ENCODE measurements around the gene ABCB10. TPM values are rescaled to one million over a fixed set of nuclear protein-coding genes. Genes with fewer than 3 reads are reported as not detected.

The ABCB10 gene
- total and polyA plus RNA-seq, 2 experiments from 2014 or later: 7.6 to 25.2 TPM

DNA sequence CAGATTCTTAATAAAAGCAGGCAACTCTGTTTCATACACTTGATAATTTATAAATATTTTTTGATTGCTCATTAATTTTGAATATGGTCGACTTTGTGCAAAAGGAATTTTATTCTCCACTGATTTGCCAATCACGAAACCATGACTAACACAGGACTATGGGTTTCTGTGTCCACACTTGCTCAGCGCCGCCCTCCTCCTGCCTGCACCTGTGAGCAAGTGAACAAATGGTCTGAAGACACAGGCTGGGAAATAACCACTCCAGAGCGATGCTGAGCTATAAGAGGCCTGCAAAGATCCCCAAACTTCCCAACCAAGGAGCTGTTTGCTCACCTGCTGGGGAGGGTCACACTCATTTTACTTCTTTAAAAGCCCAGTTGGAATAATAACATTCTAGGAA lies 19.6 kb downstream of the ABCB10 start:
- Histone ChIP-seq H3K27ac (no peak overlapping the region), H3K79me2 (ENCODE audit: insufficient read depth) (no peaks in the 10 kb centered on the region), H3K9ac (no peak overlapping the region), H3F3A (ENCODE audit: insufficient read depth) (no peaks in the 10 kb centered on the region), H3K4me2 (ENCODE audit: unreplicated experiment) (no peak overlapping the region), H2AFZ (no peak overlapping the region), H3K9me3 (ENCODE audit: low read depth) (no peaks in the 10 kb centered on the region), H3K4me3 (no peak overlapping the region), H3K36me3 (ENCODE audit: low read depth) (peaks cover 32% of the 10 kb centered on the region; the same call in 1 of the 2 replicates), H3K27me3 (replicated peaks; ENCODE audit: insufficient read depth) (no peaks in the 10 kb centered on the region), H4K20me1 (ENCODE audit: insufficient read depth) (no peaks in the 10 kb centered on the region), H3K4me1 (ENCODE audit: insufficient read depth) (no peaks in the 10 kb centered on the region), H3K9me2 (ENCODE audit: insufficient read depth) (no peaks in the 10 kb centered on the region)
- WGBS, 2 experiments (ENCODE audit: low coverage in 1 of 2, low lambda C conversion rate in 2 of 2, missing lambda C conversion rate in 2 of 2): 95 to 98% methylated on average over 5 of the region's 5 CpGs
- DNase-seq: no peak
- in situ Hi-C loops (cut with MboI): no loop called here
- TF ChIP-seq EZH2 (IDR thresholded peaks at IDR 0.05; ENCODE audit: insufficient read depth, poor library complexity, severe bottlenecking) (no peak), EZH2phosphoT487 (IDR thresholded peaks at IDR 0.05; ENCODE audit: insufficient read depth, low read depth) (no peak)

DNA sequence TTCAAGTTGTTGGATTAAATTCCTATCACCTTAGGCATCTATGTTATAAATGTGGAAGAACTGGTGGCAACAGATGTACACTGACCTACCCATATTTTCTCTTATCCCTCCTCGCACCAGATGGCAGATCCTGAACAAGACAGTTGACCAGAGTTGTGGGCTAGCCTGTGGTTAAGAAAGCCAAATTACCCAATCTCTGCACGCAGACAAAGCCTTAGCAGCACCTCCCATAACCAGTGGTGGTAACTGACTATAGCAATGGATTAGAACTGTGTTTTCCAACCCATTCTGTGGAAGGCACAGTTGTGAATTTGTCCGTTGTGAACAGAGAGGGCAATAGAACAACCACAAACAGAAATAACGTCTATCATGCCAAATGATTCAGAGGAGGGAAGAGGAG lies 20.6 kb downstream of the ABCB10 start:
- Histone ChIP-seq H2AFZ (no peak overlapping the region), H3K4me2 (ENCODE audit: unreplicated experiment) (no peak overlapping the region), H3F3A (ENCODE audit: insufficient read depth) (no peaks in the 10 kb centered on the region), H4K20me1 (ENCODE audit: insufficient read depth) (no peaks in the 10 kb centered on the region), H3K9me2 (ENCODE audit: insufficient read depth) (no peaks in the 10 kb centered on the region), H3K27me3 (replicated peaks; ENCODE audit: insufficient read depth) (no peaks in the 10 kb centered on the region), H3K79me2 (ENCODE audit: insufficient read depth) (0 out of 2 replicates have a peak, but pooled peaks cover 7% of the 10 kb centered on the region), H3K27ac (no peak overlapping the region), H3K9ac (no peak overlapping the region), H3K4me1 (ENCODE audit: insufficient read depth) (no peaks in the 10 kb centered on the region), H3K36me3 (ENCODE audit: low read depth) (peaks cover 40% of the 10 kb centered on the region; the same call in 1 of the 2 replicates), H3K9me3 (ENCODE audit: low read depth) (no peaks in the 10 kb centered on the region), H3K4me3 (no peak overlapping the region)
- in situ Hi-C loops (cut with MboI): no loop called here
- TF ChIP-seq EZH2phosphoT487 (IDR thresholded peaks at IDR 0.05; ENCODE audit: insufficient read depth, low read depth): no peak
- TF ChIP-seq EZH2 (IDR thresholded peaks at IDR 0.05; ENCODE audit: insufficient read depth, poor library complexity, severe bottlenecking): no peak
- WGBS, 2 experiments (ENCODE audit: low coverage in 1 of 2, low lambda C conversion rate in 2 of 2, missing lambda C conversion rate in 2 of 2): 60 to 66% methylated on average over 4 of the region's 4 CpGs
- DNase-seq: no peak

DNA sequence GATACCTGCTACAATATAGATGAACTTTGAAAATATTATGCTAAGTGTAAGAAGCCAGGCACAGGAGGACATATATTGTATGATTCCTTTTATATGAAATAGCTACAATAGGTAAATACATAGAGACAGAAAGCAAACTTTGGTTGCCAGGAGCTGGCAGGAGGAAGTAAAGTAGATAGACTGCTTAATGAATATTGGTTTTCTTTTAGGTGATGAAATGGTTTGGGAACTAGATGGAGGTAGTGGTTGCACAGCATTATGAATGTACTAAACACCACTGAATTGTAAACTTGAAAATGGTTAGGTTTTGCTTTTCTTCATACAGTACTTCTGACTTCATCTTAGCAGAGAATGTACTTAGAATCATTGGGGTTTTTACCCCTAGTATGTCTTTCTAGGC lies 21.5 kb downstream of the ABCB10 start:
- Histone ChIP-seq H3K79me2 (ENCODE audit: insufficient read depth) (0 out of 2 replicates have a peak, but pooled peaks cover 7% of the 10 kb centered on the region), H4K20me1 (ENCODE audit: insufficient read depth) (no peaks in the 10 kb centered on the region), H3F3A (ENCODE audit: insufficient read depth) (no peaks in the 10 kb centered on the region), H3K27ac (no peak overlapping the region), H3K4me3 (no peak overlapping the region), H2AFZ (no peak overlapping the region), H3K9ac (no peak overlapping the region), H3K4me1 (ENCODE audit: insufficient read depth) (no peaks in the 10 kb centered on the region), H3K4me2 (ENCODE audit: unreplicated experiment) (no peak overlapping the region), H3K9me2 (ENCODE audit: insufficient read depth) (no peaks in the 10 kb centered on the region), H3K27me3 (replicated peaks; ENCODE audit: insufficient read depth) (no peaks in the 10 kb centered on the region), H3K9me3 (ENCODE audit: low read depth) (no peaks in the 10 kb centered on the region), H3K36me3 (ENCODE audit: low read depth) (peaks cover 33% of the 10 kb centered on the region; the same call in 1 of the 2 replicates)
- no peak for DNase-seq
- no peak for TF ChIP-seq EZH2 (IDR thresholded peaks at IDR 0.05; ENCODE audit: insufficient read depth, poor library complexity, severe bottlenecking)
- TF ChIP-seq EZH2phosphoT487 (IDR thresholded peaks at IDR 0.05; ENCODE audit: insufficient read depth, low read depth): no peak
- in situ Hi-C loops (cut with MboI): no loop called here

DNA sequence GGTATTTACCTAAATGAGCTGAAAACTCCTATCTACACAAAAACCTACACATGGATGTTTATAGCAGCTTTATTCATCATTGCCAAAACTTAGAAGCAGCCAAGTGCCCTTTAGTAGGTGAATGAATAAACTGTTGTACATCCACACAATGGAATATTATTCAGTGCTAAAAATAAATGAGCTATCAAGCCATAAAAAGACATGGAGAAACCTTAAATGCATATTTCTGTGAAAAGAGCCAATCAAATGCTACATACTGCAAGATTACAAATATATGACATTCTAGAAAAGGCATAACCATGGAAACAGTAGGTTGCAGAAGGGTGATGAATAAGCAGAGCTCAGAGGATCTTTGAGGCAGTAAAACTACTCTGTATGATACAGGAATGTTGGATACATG lies 23.3 kb downstream of the ABCB10 start:
- no peak overlapping the region for H3K4me2 ChIP-seq (ENCODE audit: unreplicated experiment)
- TF ChIP-seq EZH2 (IDR thresholded peaks at IDR 0.05; ENCODE audit: insufficient read depth, poor library complexity, severe bottlenecking) (no peak), EZH2phosphoT487 (IDR thresholded peaks at IDR 0.05; ENCODE audit: insufficient read depth, low read depth) (no peak)
- H3K27me3 ChIP-seq (replicated peaks; ENCODE audit: insufficient read depth): no peaks in the 10 kb centered on the region
- DNase-seq: peak; percentile 51
- H3K27ac ChIP-seq: peak overlapping the region; percentile 49
- no peaks in the 10 kb centered on the region for H3K9me3 ChIP-seq (ENCODE audit: low read depth)
- H3K4me1 ChIP-seq (ENCODE audit: insufficient read depth): no peaks in the 10 kb centered on the region
- in situ Hi-C loops (cut with MboI): no loop called here
- H2AFZ ChIP-seq: no peak overlapping the region
- H3K79me2 ChIP-seq (ENCODE audit: insufficient read depth): 0 out of 2 replicates have a peak, but pooled peaks cover 7% of the 10 kb centered on the region
- no peaks in the 10 kb centered on the region for H3K9me2 ChIP-seq (ENCODE audit: insufficient read depth)
- peaks cover 29% of the 10 kb centered on the region; the same call in 1 of the 2 replicates for H3K36me3 ChIP-seq (ENCODE audit: low read depth)
- H3K4me3 ChIP-seq: no peak overlapping the region
- H4K20me1 ChIP-seq (ENCODE audit: insufficient read depth): no peaks in the 10 kb centered on the region
- H3F3A ChIP-seq (ENCODE audit: insufficient read depth): no peaks in the 10 kb centered on the region
- H3K9ac ChIP-seq: no peak overlapping the region

DNA sequence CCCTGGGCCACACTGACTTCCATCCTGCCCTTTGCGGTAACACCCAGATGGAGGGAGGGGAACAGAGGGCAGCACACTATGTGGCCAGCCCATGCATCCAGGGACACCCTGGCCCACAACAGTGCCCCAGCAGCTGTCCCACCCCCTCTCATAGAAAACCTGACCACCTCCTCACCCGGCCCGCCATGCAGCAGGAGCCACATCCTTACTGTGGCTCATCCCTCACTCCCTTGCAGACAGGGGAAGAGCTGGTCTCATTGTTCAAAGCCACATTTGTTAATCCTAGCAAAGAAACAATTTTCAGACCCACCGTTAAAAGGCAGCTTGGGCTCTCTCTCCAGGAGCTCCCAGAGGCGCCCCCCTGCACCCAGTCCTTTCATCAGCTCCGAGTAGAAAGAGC lies 27.2 kb downstream of the ABCB10 start:
- H3K27me3 ChIP-seq (replicated peaks; ENCODE audit: insufficient read depth): no peaks in the 10 kb centered on the region
- H3K4me1 ChIP-seq (ENCODE audit: insufficient read depth): no peaks in the 10 kb centered on the region
- TF ChIP-seq EZH2 (IDR thresholded peaks at IDR 0.05; ENCODE audit: insufficient read depth, poor library complexity, severe bottlenecking) (no peak), EZH2phosphoT487 (IDR thresholded peaks at IDR 0.05; ENCODE audit: insufficient read depth, low read depth) (no peak)
- peaks cover 21% of the 10 kb centered on the region for H3K36me3 ChIP-seq (ENCODE audit: low read depth)
- no peak overlapping the region for H2AFZ ChIP-seq
- 96 to 98% methylated on average over 6 of the region's 6 CpGs for WGBS, 2 experiments (ENCODE audit: low coverage in 1 of 2, low lambda C conversion rate in 2 of 2, missing lambda C conversion rate in 2 of 2)
- H3K9ac ChIP-seq: no peak overlapping the region
- H3K9me3 ChIP-seq (ENCODE audit: low read depth): no peaks in the 10 kb centered on the region
- H4K20me1 ChIP-seq (ENCODE audit: insufficient read depth): no peaks in the 10 kb centered on the region
- H3F3A ChIP-seq (ENCODE audit: insufficient read depth): no peaks in the 10 kb centered on the region
- H3K4me2 ChIP-seq (ENCODE audit: unreplicated experiment): no peak overlapping the region
- H3K79me2 ChIP-seq (ENCODE audit: insufficient read depth): 0 out of 2 replicates have a peak, but pooled peaks cover 7% of the 10 kb centered on the region
- no peaks in the 10 kb centered on the region for H3K9me2 ChIP-seq (ENCODE audit: insufficient read depth)
- no peak overlapping the region for H3K27ac ChIP-seq
- in situ Hi-C loops (cut with MboI): no loop called here
- no peak overlapping the region for H3K4me3 ChIP-seq
- DNase-seq: no peak
